Activated CD8-positive, alpha-beta memory T cell treated with anti-CD3 and anti-CD28 coated beads, Interleukin-2, amount 50 U/mL, for 24 hours (primary cell): ENCODE data around the gene CCL21.

Source experiments
- DNase-seq: peaks from one replicate; pipeline ENCODE4 v3.0.0-alpha.2; 2020; ENCODE audit errors: extremely low read depth

The CCL21 gene

GRCh38 chr9:34709196-34709978 lies 549 bp downstream of the CCL21 start:
- DNase-seq = no peak

- no peak for DNase-seq
These were observed 2.8 kb downstream of the CCL21 start for GRCh38 chr9:34707130-34707529.

- peak; percentile 66 for DNase-seq
These were observed 7.9 kb downstream of the CCL21 start for GRCh38 chr9:34701769-34702736.

DNA sequence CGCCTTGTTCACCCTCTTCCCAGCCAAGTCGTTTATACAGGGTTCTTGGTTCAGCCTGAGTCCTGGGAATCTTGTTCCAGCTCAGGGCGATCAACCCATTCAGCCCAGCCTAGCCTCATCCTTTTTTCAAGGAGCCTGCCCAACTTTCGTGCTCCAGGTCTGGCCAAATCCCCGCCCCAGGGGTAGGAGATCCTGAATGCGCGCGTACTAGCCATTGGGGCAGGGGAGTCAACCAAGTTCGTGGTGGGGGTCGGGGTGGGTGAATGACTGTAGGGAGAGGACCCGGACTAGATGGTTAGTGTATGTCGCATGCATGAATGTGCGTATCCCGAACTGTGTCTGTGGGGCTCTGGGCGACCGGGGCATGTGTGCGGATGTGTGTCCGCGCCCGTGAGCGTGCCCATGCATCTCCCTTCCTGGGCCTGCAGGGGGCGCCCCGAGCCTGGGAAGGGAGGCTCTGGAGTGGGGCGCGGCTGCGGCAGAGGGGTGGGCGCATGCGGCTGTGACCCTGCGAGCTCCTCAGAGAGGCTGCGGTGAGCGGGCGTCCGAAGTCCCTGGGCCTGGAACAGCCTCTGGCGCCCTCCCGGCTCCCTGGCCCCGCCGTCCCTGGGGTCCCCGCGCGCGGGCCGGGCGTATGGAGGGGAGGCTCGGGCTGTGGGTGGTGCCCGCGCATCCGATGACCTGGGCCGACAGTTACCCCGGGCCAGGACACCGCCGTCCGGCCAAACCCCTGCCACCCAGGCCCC lies 8.7 kb downstream of the CCL21 start:
- peak; percentile 34 for DNase-seq

DNA sequence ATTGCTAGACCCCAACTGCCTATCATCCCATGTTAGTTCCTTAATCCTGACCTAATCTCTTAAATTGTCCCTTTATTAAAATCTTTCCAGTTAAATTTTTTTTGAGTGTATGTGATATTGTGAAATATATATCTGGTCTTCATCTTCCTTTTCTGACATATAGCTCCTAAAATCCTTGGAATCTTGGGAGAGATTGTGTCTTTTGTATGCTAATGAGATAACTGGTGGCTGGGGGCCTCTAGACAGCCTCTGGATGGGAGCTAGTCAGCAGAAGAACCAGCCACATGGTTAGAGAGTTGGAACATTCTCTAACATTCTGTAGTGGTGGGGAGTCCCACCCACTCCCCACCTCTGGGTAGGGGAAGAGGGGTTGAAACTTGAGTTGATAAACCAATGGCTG lies 15.1 kb downstream of the CCL21 start:
- DNase-seq = no peak

- DNase-seq = no peak
These were observed 16.4 kb downstream of the CCL21 start for GRCh38 chr9:34693560-34693959.

DNA sequence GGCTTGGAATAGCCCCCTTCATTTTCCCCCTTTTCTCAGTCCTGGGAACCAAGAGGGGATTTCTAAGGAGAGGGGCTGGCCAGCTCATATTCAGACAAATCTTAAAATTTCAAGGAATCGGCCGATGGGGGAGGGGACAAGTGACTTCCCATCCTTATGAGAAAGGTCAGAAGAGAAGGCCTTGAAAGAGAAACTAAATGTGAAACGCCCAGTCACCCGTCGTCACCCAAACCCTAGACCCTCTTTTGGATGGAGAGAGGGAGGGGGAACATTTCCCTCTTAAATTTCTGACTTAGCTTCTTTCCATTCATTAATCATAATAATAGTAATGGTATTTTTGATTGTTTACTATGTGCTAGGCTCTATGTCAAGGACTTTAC lies 18.0 kb downstream of the CCL21 start:
- DNase-seq = no peak

GRCh38 chr9:34690983-34691935 lies 18.7 kb downstream of the CCL21 start, which contains the start of gene CCL19:
TSS of gene CCL19 (minus strand) at chr9:34691276. CDS start at chr9:34691139, 137 bp downstream.
- DNase-seq = no peak

GRCh38 chr9:34689512-34689911 lies 20.4 kb downstream of the CCL21 start:
- no peak for DNase-seq

- DNase-seq = no peak
These were observed 20.8 kb downstream of the CCL21 start for GRCh38 chr9:34689116-34689470.

GRCh38 chr9:34688329-34689115 lies 21.4 kb downstream of the CCL21 start:
- DNase-seq = no peak

GRCh38 chr9:34687276-34688030 lies 22.5 kb downstream of the CCL21 start:
- DNase-seq = no peak

DNA sequence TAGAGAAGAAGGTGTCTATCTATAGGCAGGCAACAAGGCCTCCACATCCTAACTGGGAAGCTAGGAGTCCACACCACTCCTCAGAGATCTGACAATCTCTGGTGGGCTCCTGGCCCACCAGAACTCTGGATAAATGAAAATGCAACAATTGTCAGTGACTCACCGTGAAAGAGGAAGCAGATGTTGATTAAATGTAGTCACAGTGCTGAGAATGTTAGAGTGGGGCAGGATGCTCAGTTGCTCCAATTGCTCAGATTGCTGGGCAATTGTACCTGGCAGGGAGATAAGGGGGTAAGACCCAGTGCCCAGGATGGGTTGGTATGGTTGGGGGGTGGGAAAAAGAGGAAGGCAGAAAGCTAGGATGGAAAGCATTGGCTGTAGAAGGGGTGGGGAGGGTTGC lies 23.2 kb downstream of the CCL21 start:
- DNase-seq = no peak

GRCh38 chr9:34686231-34686630 lies 23.7 kb downstream of the CCL21 start:
- no peak for DNase-seq

DNA sequence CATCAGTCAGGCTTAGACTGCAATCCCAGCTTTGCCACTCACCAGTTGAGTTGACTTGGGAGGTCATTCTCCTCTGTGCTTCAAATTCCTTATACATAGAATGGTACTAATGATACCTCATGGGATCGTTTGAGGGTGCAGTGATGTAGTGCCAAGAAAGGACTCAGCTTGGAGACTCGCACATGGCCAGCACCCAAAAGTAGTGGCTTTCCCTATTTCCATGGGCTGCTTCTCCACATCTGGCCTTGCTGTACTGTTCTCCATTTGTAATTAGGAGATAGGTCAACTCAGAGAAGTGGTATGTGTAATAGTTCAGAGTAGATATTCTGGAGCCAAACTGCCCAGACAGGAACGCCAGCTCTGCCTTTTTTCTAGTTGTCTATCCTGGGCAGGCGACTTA lies 24.3 kb downstream of the CCL21 start:
- DNase-seq = no peak

- DNase-seq = no peak
These were observed 25.1 kb downstream of the CCL21 start for GRCh38 chr9:34684816-34685215.

GRCh38 chr9:34684145-34684544 lies 25.8 kb downstream of the CCL21 start:
- DNase-seq = no peak

DNA sequence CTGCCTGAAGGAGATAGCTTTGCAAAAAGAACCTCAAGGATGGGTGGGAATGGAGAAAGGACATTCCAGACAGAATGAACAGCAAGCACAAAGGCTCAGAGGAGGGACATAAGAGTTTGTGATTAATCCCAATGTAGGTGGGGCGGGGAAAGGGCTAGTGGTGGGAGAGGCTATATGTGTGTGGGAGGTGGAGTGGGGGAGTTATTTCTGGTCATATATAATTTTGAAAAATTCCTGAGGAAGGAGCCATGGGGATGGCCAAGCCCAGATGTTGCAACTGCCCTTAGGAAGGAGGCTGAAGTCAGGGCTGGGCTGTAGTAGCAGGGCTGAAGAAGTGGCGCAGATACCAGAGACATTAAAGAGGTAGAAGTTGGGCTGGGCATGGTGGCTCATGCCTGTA lies 34.1 kb downstream of the CCL21 start:
- DNase-seq = no peak

- DNase-seq = peak; percentile 30
These were observed 34.8 kb downstream of the CCL21 start for GRCh38 chr9:34675048-34675714.
